SK-N-MC (cell line): ENCODE data around the gene THBS2.
"Not testable (repeated sequence)": the region's sequence is repeated elsewhere in the genome, so short reads cannot be mapped to it uniquely, and the experiment has no call there.

Source experiments
- DNase-seq: peaks from one replicate; pipeline ENCODE4 v3.0.0-alpha.2; 2011; ENCODE audit warnings: low read depth, low spot score
- H3K27ac ChIP-seq: fragments of 200-600 bp; sonication (generic); 2 replicates; pipeline ENCODE4 v1.5.1; 2016; ENCODE audit warnings: mixed run types
- H3K36me3 ChIP-seq: fragments of 200-600 bp; sonication (generic); 2 replicates; pipeline ENCODE4 v1.6.1; 2017; ENCODE audit warnings: antibody characterized with exemption, low read length, mixed read lengths; ENCODE audit not compliant: insufficient read depth
- H3K4me3 ChIP-seq: fragments of 200-600 bp; sonication (generic); 2 replicates; pipeline ENCODE4 v1.5.1; 2016
- H3K9ac ChIP-seq: fragments of 200-600 bp; sonication (generic); 2 replicates; pipeline ENCODE4 v1.8.0; 2017; ENCODE audit warnings: mixed run types, mixed read lengths; ENCODE audit not compliant: insufficient read length
- H3K9me3 ChIP-seq: fragments of 200-600 bp; sonication (generic); 2 replicates; pipeline ENCODE4 v1.6.1; 2017; ENCODE audit warnings: low read depth, mild to moderate bottlenecking, antibody characterized with exemption, low read length, moderate library complexity, mixed read lengths
- EZH2 ChIP-seq: fragments of 200-600 bp; sonication (generic); IDR thresholded peaks from one replicate; pipeline ENCODE4 v1.6.1; 2017; ENCODE audit warnings: antibody characterized with exemption
- FOXP2 ChIP-seq: optimal IDR thresholded peaks from 2 replicates; pipeline ENCODE3; 2011; ENCODE audit warnings: mild to moderate bottlenecking, moderate library complexity; ENCODE audit not compliant: insufficient read depth; ENCODE audit errors: extremely low read length, control extremely low read depth
- POLR2AphosphoS5 ChIP-seq: IDR thresholded peaks from 2 replicates; pipeline ENCODE4 v1.6.1; 2012; ENCODE audit warnings: mild to moderate bottlenecking, low read depth, low read length, borderline replicate concordance

Gene THBS2

DNA sequence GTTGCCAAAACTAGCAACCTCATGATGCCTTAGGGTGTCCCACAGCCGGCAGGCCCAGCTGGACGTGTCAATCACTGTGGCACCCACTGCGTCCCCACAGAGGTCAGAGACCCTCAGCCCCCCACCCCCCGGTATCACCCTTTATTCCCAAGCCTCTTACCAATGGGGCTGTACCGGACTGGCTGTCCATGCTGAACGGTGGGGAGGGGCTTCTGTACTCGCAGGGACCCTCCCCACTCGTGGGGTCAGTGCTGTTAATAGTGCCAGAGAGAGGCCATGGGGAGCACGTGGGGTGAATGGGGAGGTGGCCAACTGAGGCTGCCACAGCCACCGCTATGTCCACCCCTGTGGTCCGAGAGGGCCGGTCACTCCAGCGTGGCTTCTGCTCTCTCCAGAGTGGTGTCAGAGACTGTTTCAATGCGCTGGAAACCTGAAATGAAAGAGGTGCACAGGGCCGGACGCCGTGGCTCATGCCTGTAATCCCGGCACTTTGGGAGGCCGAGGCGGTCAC lies 68.6 kb downstream of the THBS2 start:
- Histone ChIP-seq H3K4me3 (no peak overlapping the region), H3K9me3 (no peaks in the 10 kb centered on the region), H3K27ac (no peak overlapping the region), H3K36me3 (no peaks in the 10 kb centered on the region), H3K9ac (no peak overlapping the region)
- no peak for DNase-seq
- no peak for TF ChIP-seq EZH2
- no peak for TF ChIP-seq POLR2AphosphoS5
- TF ChIP-seq FOXP2, result no peak

DNA sequence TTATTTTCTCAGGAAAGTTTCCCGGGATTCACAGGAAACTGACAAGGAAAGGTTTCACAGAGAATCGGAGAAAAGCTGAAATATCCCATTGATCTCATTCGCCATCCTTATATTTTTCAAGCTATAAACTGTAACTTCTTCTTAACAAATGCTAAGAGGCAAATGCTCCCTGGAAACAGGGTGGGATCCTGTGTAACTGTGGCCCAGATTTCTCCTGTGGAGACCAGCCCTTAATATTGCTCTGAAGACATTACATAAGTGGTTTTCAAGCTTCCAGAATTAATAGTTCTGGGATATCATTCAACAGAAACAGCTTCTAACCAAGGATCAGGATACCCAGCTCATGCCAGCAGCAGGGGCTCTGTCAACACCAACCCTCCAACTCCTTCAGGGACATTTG lies 69.2 kb downstream of the THBS2 start:
- TF ChIP-seq EZH2, result no peak
- no peak for TF ChIP-seq FOXP2
- TF ChIP-seq POLR2AphosphoS5, result no peak

DNA sequence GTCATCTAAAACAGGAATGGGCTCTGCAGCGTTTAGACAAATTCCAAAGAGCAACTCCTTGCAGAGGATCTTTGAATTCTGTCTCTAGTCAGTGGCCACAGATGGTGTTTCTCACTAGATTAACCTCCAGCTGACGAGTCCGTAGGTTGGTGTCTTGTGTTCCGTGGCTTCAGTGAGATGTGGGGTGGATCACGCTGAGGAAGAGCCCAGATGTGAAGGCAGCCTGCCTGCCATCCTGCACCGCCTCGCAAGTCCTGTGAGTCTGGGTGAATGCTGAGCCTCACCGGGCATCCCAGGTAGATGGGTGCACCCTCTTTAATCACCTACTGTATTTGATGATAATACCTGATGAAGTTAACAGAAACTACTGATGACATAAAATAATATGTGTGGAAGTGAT lies 70.4 kb downstream of the THBS2 start:
- no peak overlapping the region for H3K4me3 ChIP-seq
- no peak for DNase-seq
- no peak overlapping the region for H3K27ac ChIP-seq
- TF ChIP-seq EZH2, result no peak
- TF ChIP-seq FOXP2, result no peak
- no peaks in the 10 kb centered on the region for H3K9me3 ChIP-seq
- no peak overlapping the region for H3K9ac ChIP-seq
- H3K36me3 ChIP-seq, result no peaks in the 10 kb centered on the region

More for the DNA sequence above, 69.2 kb downstream of the THBS2 start:
- no peak overlapping the region for H3K4me3 ChIP-seq
- no peak overlapping the region for H3K9ac ChIP-seq
- H3K27ac ChIP-seq, result peak overlapping the region; percentile 40; the same call in 1 of the 2 replicates
- no peak for DNase-seq
- no peaks in the 10 kb centered on the region for H3K9me3 ChIP-seq
- no peaks in the 10 kb centered on the region for H3K36me3 ChIP-seq

- DNase-seq, H3K36me3 ChIP-seq, H3K27ac ChIP-seq, H3K9me3 ChIP-seq, H3K4me3 ChIP-seq, H3K9ac ChIP-seq: not testable (repeated sequence)
Measured at GRCh38 chr6:169179831-169180230, 73.8 kb downstream of the THBS2 start.

DNA sequence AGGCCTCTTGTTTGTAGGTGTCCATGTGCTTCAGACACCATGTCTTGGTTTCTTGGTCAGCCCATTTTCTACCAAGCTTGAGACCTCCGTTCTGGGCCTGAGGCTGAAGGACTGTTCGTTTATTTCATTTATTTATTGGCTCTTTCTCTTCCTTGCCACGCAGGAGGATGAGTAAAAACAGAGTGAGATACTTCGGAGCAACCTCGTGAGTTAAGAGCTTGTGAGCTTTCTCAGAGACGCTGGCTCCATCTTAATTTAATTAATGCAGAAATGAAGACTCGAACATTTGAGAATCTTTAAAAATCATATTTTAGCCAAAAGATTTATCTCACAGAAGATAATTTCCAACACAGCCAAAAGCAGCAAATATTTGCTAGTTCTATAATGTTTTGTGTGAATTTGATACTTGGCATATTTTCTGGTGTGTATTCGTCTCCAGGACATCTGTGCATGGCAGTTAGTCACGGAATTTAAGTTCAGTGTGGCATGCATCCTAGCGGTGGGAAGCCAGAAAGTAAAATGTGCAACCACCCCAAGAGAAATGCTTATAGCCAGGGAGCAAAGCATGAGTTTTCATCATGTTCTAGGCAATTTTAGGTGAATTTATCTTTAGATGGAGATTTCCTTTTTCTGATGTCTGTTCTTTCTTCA lies 76.0 kb downstream of the THBS2 start:
- H3K36me3 ChIP-seq, result no peaks in the 10 kb centered on the region
- H3K9me3 ChIP-seq, result no peaks in the 10 kb centered on the region
- H3K27ac ChIP-seq, result no peak overlapping the region
- no peak for DNase-seq
- H3K9ac ChIP-seq, result no peak overlapping the region
- TF ChIP-seq EZH2 (no peak), POLR2AphosphoS5 (no peak), FOXP2 (no peak)
- no peak overlapping the region for H3K4me3 ChIP-seq

DNA sequence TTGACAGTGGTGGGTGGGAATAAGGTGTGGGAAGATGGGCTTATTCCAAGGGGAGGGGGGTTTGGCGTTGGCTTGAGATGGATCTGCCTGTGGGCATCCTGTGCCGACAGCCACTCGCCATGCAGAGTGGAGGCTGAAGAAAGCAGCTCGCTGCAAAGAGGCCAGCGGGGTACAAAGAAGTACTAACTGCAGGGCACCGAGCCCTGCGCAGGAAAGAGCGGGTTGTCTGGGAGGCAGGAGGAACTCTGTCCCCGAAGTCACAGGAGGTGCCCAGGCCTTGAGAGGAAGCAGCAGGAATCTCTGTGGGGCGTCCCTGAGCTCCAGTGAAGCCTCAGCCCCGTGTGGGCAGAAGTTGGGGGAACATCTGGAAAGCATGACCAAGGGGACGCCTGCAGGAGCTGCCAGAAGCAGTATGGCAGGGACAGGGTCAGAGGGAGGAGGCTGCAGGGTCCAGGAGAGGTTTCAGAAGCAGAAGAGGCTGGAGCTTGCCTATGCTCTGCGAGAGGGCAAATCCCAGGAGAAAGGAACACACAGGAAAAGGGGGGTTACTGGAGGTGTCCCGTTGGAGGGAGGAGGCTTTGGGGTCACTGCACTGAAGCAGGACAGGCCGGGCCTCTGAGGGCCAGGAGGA lies 77.2 kb downstream of the THBS2 start:
- Histone ChIP-seq H3K9me3 (no peaks in the 10 kb centered on the region), H3K36me3 (no peaks in the 10 kb centered on the region), H3K9ac (no peak overlapping the region), H3K4me3 (no peak overlapping the region), H3K27ac (no peak overlapping the region)
- no peak for DNase-seq
- TF ChIP-seq POLR2AphosphoS5 (no peak), EZH2 (no peak), FOXP2 (no peak)

DNA sequence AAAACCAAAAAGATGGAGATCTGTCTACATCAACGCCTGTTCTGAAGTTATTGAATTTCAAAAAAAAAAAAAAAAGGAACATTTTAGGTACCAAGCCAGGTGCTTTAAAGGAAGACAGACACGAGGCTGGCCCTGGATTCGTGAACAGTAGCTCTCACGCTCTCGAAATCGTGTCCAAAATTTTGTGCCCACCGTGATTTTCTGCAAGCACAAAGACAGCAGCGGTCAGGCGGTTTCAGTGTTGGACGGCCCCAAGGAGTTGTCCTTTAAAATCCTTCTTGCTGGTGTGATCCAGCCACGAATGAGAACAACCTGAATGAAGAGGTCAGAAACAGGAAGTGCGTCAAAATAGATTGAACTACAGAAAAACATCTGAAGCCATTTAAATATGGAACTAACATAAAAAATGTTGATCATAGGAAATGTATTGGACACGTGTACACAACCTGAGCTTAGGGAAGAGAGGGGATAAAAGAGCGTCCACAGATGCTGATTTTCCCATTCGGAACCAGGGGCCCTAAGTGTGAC lies 78.2 kb downstream of the THBS2 start:
- no peak for DNase-seq
- H3K4me3 ChIP-seq, result no peak overlapping the region
- no peak for TF ChIP-seq FOXP2
- H3K27ac ChIP-seq, result no peak overlapping the region
- H3K9me3 ChIP-seq, result no peaks in the 10 kb centered on the region
- no peaks in the 10 kb centered on the region for H3K36me3 ChIP-seq
- no peak overlapping the region for H3K9ac ChIP-seq

DNA sequence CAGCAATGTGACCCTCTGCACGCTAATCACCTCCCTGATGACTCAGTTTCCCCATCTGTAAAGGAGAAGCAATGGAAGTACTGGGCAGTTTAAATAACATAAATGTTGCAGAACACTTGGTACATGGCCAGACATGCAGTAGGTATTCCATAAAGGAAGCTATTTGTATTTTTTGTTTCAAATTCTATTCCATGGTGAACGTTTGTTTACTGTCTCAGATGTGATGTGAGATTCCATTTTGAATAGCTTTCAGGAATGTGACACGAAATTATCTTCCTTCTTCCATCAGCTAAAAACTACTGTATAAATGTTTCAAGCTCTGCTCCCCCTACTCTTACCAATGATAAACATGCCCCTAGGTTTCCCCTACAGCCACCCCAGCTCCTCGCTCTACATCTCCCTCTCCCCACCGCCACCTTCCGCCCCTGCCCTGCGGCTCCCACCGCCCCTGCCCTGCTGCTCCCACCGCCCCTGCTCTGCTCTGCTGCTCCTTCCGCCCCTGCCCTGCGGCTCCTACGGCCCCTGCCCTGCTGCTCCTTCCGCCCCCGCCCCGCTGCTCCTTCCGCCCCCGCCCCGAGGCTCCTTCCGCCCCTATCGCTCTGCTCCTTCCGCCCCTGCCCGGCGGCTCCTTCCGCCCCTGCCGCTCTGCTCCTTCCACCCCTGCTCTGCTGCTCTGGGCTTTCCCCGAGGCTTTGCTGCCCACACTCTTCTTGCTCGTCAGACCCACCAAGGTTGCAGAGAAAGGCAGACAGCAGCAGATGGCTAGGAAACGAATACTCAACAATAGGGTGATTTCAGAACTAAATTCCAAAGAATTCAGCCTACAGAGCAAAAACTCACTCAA lies 78.9 kb downstream of the THBS2 start:
- Histone ChIP-seq H3K9ac (no peak overlapping the region), H3K4me3 (no peak overlapping the region), H3K27ac (no peak overlapping the region), H3K9me3 (no peaks in the 10 kb centered on the region), H3K36me3 (no peaks in the 10 kb centered on the region)
- DNase-seq, result no peak
- TF ChIP-seq EZH2 (no peak), FOXP2 (no peak), POLR2AphosphoS5 (no peak)
